Suprapubic skin (tissue), 3 donors: ENCODE measurements around the gene SFT2D1.

ENCODE experiments used
- CTCF ChIP-seq, 2 donors: fragments of 200-600 bp in 1 of 2; fragments of 450-650 bp in 1 of 2; sonication (generic) in 1 of 2; IDR thresholded peaks; one replicate each; pipeline ENCODE4 v1.5.1; 2016 to 2019; ENCODE audit warnings: antibody characterized with exemption in 2 of 2, mild to moderate bottlenecking in 1 of 2, moderate library complexity in 1 of 2
- POLR2A ChIP-seq, 2 donors: fragments of 450-650 bp; IDR thresholded peaks; one replicate each; pipeline ENCODE4 v1.6.1; 2017; ENCODE audit warnings: antibody characterized with exemption in 2 of 2, mild to moderate bottlenecking in 2 of 2, moderate library complexity in 2 of 2

- TF ChIP-seq CTCF (IDR thresholded peaks at IDR 0.05) = no peak
- TF ChIP-seq POLR2A (IDR thresholded peaks at IDR 0.05) = no peak
These were observed 38.2 kb downstream of the SFT2D1 start for GRCh38 chr6:166304106-166304505.
